ENCODE measurements around the gene APEH. TPM values are rescaled to one million over a fixed set of nuclear protein-coding genes. Genes with fewer than 3 reads are reported as not detected.

APEH gene
- total and polyA plus RNA-seq, 9 of the 15 experiments (the other 6 are each of a cell fraction or from before 2014, with no cell fraction given): 70.9 to 177 (median 117) TPM

GRCh38 chr3:49657208-49657915 is 16.8 kb upstream of the APEH start:
- Histone ChIP-seq H3K4me3 (no peak overlapping the region), H3K27me3 (ENCODE audit: control insufficient read depth in 2 of 2, insufficient read depth in 2 of 2, low read length in 2 of 2) (no peaks in the 10 kb centered on the region), H3K4me2 (ENCODE audit: insufficient read depth, low read length) (no peak overlapping the region), H3K9ac (ENCODE audit: insufficient read depth in 1 of 2, low read depth in 2 of 2, low read length in 2 of 2) (no peak overlapping the region; a peak in 1 of 4 replicates), H2AFZ (ENCODE audit: low read depth, low read length) (no peak overlapping the region), H3K27ac (ENCODE audit: extremely low read depth, low read depth, low read length) (no peak overlapping the region), H3K9me1 (ENCODE audit: control insufficient read depth, insufficient read depth, low read length) (no peaks in the 10 kb centered on the region), H3K9me3 (replicated peaks; ENCODE audit: control insufficient read depth, insufficient read depth, low read depth, low read length) (no peaks in the 10 kb centered on the region), H3K36me3 (ENCODE audit: control insufficient read depth, insufficient read depth, low read length) (no peaks in the 10 kb centered on the region), H4K20me1 (replicated peaks; ENCODE audit: control insufficient read depth, insufficient read depth, low read length) (no peaks in the 10 kb centered on the region), H3K79me2 (ENCODE audit: control insufficient read depth, insufficient read depth, low read length) (no peaks in the 10 kb centered on the region), H3K4me1 (replicated peaks in 1 of 2; ENCODE audit: control insufficient read depth in 2 of 2, insufficient read depth in 2 of 2, low read length in 2 of 2) (peaks cover 0 to 24% of the 10 kb centered on the region in 2 experiments; a peak in 2 of 5 replicates)
- POLR2A ChIA-PET: interaction anchor here (0.6 to 0.8 kb wide), 3 partner anchors 15 to 60 kb away, joined by 3 to 4 read pairs (median 4); no protein-coding TSS in a partner anchor
- no peak for ATAC-seq
- FAIRE-seq: no peak
- no TSS peak for BruUV-seq (replicated peaks)
- DNase-seq (ENCODE audit: extremely low read depth in 1 of 4, low spot score in 3 of 4): no peak
- WGBS (ENCODE audit: insufficient coverage, low coverage, missing lambda C conversion rate): 73% methylated on average over 21 of the region's 36 CpGs
- CTCF ChIA-PET (ENCODE audit: low intra/inter-chr PET ratio): no interaction called here
- intact Hi-C loops (cut with micrococcal nuclease) (no loop called here), in situ Hi-C loops (cut with MboI) (no loop called here)
- no peak for TF ChIP-seq ZNF79 (CRISPR knock-in tag; IDR thresholded peaks at IDR 0.05; ENCODE audit: low read depth)
- no peak for TF ChIP-seq ZNF586 (CRISPR knock-in tag; conservative IDR thresholded peaks at IDR 0.05)

DNA sequence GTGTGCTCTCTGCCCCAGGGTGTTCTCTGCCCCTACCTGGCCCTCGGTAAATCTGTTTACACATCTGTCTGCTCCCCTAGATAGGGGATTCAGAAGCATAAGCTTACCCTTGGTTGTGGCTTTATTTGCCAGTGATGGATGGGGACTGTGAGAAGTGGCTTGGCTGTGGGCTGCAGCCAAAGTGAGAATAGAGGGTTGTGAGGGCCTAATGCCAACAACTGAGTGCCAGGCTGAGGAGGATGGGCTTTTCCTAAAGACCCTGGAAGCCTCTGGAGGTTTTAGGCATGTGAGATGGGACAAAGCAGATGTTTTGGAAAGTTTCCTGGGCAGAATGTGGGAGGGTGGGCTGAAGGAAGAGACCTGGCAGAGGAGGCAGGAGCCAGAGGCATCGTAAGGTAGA is 15.4 kb upstream of the APEH start:
- Histone ChIP-seq H3K9me3 (replicated peaks; ENCODE audit: control insufficient read depth, insufficient read depth, low read depth, low read length) (no peaks in the 10 kb centered on the region), H3K9ac (ENCODE audit: insufficient read depth in 1 of 2, low read depth in 2 of 2, low read length in 2 of 2) (peak overlapping the region in 1 of 2 experiments; percentile 3; a peak in 1 of 4 replicates), H3K4me1 (replicated peaks in 1 of 2; ENCODE audit: control insufficient read depth in 2 of 2, insufficient read depth in 2 of 2, low read length in 2 of 2) (peaks cover 0 to 21% of the 10 kb centered on the region in 2 experiments; a peak in 2 of 5 replicates), H3K9me1 (ENCODE audit: control insufficient read depth, insufficient read depth, low read length) (no peaks in the 10 kb centered on the region), H3K27me3 (ENCODE audit: control insufficient read depth in 2 of 2, insufficient read depth in 2 of 2, low read length in 2 of 2) (no peaks in the 10 kb centered on the region), H2AFZ (ENCODE audit: low read depth, low read length) (no peak overlapping the region), H4K20me1 (replicated peaks; ENCODE audit: control insufficient read depth, insufficient read depth, low read length) (no peaks in the 10 kb centered on the region), H3K27ac (ENCODE audit: extremely low read depth, low read depth, low read length) (no peak overlapping the region), H3K79me2 (ENCODE audit: control insufficient read depth, insufficient read depth, low read length) (no peaks in the 10 kb centered on the region), H3K4me3 (no peak overlapping the region), H3K36me3 (ENCODE audit: control insufficient read depth, insufficient read depth, low read length) (no peaks in the 10 kb centered on the region), H3K4me2 (ENCODE audit: insufficient read depth, low read length) (no peak overlapping the region)
- DNase-seq (ENCODE audit: extremely low read depth in 1 of 4, low spot score in 3 of 4) (no peak), FAIRE-seq (no peak), ATAC-seq (no peak)
- POLR2A ChIA-PET: no interaction called here
- no TSS peak for BruUV-seq (replicated peaks)
- intact Hi-C loops (cut with micrococcal nuclease) (no loop called here), in situ Hi-C loops (cut with MboI) (no loop called here)
- WGBS (ENCODE audit: insufficient coverage, low coverage, missing lambda C conversion rate): 12% methylated on average over 2 of the region's 2 CpGs
- CTCF ChIA-PET (ENCODE audit: low intra/inter-chr PET ratio): no interaction called here
- TF ChIP-seq PML (IDR thresholded peaks at IDR 0.05; ENCODE audit: low read length): no peak
- no peak for TF ChIP-seq SIN3A (IDR thresholded peaks at IDR 0.05; ENCODE audit: borderline replicate concordance in 2 of 2, control insufficient read depth in 1 of 2, low read depth in 2 of 2, low read length in 2 of 2)
- TF ChIP-seq IFI16 (CRISPR knock-in tag; IDR thresholded peaks at IDR 0.05): no peak
- TF ChIP-seq TBL1XR1 (IDR thresholded peaks at IDR 0.05; ENCODE audit: low read length in 2 of 2): no peak
- TF ChIP-seq PTBP1 (IDR thresholded peaks at IDR 0.05; ENCODE audit: low read depth, low read length): no peak
- no peak for TF ChIP-seq JUN (IDR thresholded peaks at IDR 0.05; ENCODE audit: borderline replicate concordance, low read depth, low read length)
- no peak for TF ChIP-seq JUN (CRISPR knock-in tag; IDR thresholded peaks at IDR 0.05; ENCODE audit: borderline replicate concordance)
- no peak for TF ChIP-seq IRF2 (CRISPR knock-in tag; IDR thresholded peaks at IDR 0.05)
- no peak for TF ChIP-seq BDP1 (IDR thresholded peaks at IDR 0.05; ENCODE audit: insufficient read depth, insufficient read length)
- TF ChIP-seq XRCC5 (IDR thresholded peaks at IDR 0.05; ENCODE audit: low read depth, low read length): no peak
- TF ChIP-seq ZNF695 (CRISPR knock-in tag; IDR thresholded peaks at IDR 0.05): no peak
- no peak for TF ChIP-seq HDAC6 (IDR thresholded peaks at IDR 0.05; ENCODE audit: low read depth, low read length)
- no peak for TF ChIP-seq GATAD2B (IDR thresholded peaks at IDR 0.05; ENCODE audit: borderline replicate concordance)
- TF ChIP-seq THRAP3 (IDR thresholded peaks at IDR 0.05; ENCODE audit: borderline replicate concordance): no peak
- no peak for TF ChIP-seq JUNB (CRISPR knock-in tag; conservative IDR thresholded peaks at IDR 0.05)
- TF ChIP-seq CBX3 (IDR thresholded peaks at IDR 0.05; ENCODE audit: borderline replicate concordance in 1 of 2, low read length in 2 of 2): no peak
- no peak for TF ChIP-seq MCM5 (IDR thresholded peaks at IDR 0.05; ENCODE audit: low read depth)
